IMR-90 (cell line): ENCODE data around the gene FANCL. TPM values are rescaled to one million over a fixed set of nuclear protein-coding genes. Genes with fewer than 3 reads are reported as not detected.

ENCODE experiments used
- ATAC-seq: fragments of 200-7000 bp; cut with Tn5 transposase; 2 replicates; pipeline ENCODE4 v1.9.1; 2020; ENCODE audit warnings: low read depth, mild to moderate bottlenecking, moderate library complexity
- BruUV-seq: library from RNA; stranded (reverse); fragments of 400-500 nt; replicated peaks from 2 replicates; lab custom pipeline; 2021; lab: Mats Ljungman, UMichigan
- CTCF ChIA-PET: fragments of 300-600 bp; formaldehyde crosslinking; extraction: SDS; loops from one replicate; lab custom pipeline; 2021; ENCODE audit warnings: antibody characterized with exemption; lab: Yijun Ruan, JAX
- POLR2A ChIA-PET: fragments of 300-600 bp; sonication (Branson Sonifier 250); formaldehyde crosslinking; loops from one replicate; lab custom pipeline; 2022; ENCODE audit warnings: antibody characterized with exemption; ENCODE audit not compliant: unreplicated experiment; lab: Charles Lee
- DNase-seq: peaks from one replicate; pipeline ENCODE4 v3.0.0; 2013
- H2AFZ ChIP-seq: replicated peaks from 2 replicates; pipeline ENCODE3; 2013; ENCODE audit warnings: low read length, mild to moderate bottlenecking; ENCODE audit not compliant: poor library complexity
- H2AK5ac ChIP-seq: 2 replicates; pipeline ENCODE4 v1.6.1; 2013; ENCODE audit warnings: low read depth, low read length, inconsistent platforms
- H2AK9ac ChIP-seq: replicated peaks from 2 replicates; pipeline ENCODE3; 2013; ENCODE audit warnings: mild to moderate bottlenecking, low read depth, low read length, moderate library complexity; ENCODE audit not compliant: poor library complexity
- H2BK120ac ChIP-seq: 2 replicates; pipeline ENCODE4 v1.6.1; 2013; ENCODE audit warnings: low read depth, low read length, inconsistent platforms
- H2BK15ac ChIP-seq: 3 replicates; pipeline ENCODE4 v1.6.1; 2013; ENCODE audit warnings: low read depth, low read length, inconsistent platforms
- H2BK20ac ChIP-seq: 2 replicates; pipeline ENCODE4 v1.6.1; 2013; ENCODE audit warnings: low read depth, mild to moderate bottlenecking, inconsistent platforms, low read length, moderate library complexity
- H2BK5ac ChIP-seq: 2 replicates; pipeline ENCODE4 v1.6.1; 2013; ENCODE audit warnings: mild to moderate bottlenecking, low read depth, low read length, inconsistent platforms; ENCODE audit not compliant: poor library complexity, severe bottlenecking
- H3K14ac ChIP-seq: replicated peaks from 2 replicates; pipeline ENCODE4 v1.6.1; 2013; ENCODE audit warnings: low read depth, low read length, inconsistent platforms
- H3K18ac ChIP-seq: 2 replicates; pipeline ENCODE4 v1.6.1; 2013; ENCODE audit warnings: low read depth, low read length, control low read depth
- H3K23ac ChIP-seq: 2 replicates; pipeline ENCODE4 v1.6.1; 2013; ENCODE audit warnings: low read depth, low read length, inconsistent platforms
- H3K27ac ChIP-seq: 2 replicates; pipeline ENCODE4 v1.5.1; 2013; ENCODE audit warnings: mild to moderate bottlenecking, control low read depth, low read length; ENCODE audit not compliant: insufficient read depth
- H3K27me3 ChIP-seq: 2 replicates; pipeline ENCODE4 v1.6.1; 2013; ENCODE audit warnings: low read length; ENCODE audit not compliant: control insufficient read depth, insufficient read depth
- H3K36me3 ChIP-seq: 2 replicates; pipeline ENCODE4 v1.6.1; 2013; ENCODE audit warnings: low read length, mixed read lengths; ENCODE audit not compliant: control insufficient read depth, insufficient read depth
- H3K4ac ChIP-seq: 2 replicates; pipeline ENCODE4 v1.6.1; 2013; ENCODE audit warnings: low read depth, low read length, inconsistent platforms
- H3K4me1 ChIP-seq: 2 replicates; pipeline ENCODE4 v1.6.1; 2013; ENCODE audit warnings: low read length, mixed read lengths; ENCODE audit not compliant: control insufficient read depth, insufficient read depth
- H3K4me2 ChIP-seq: 2 replicates; pipeline ENCODE4 v1.6.1; 2013; ENCODE audit warnings: low read depth, mild to moderate bottlenecking, control low read depth, low read length, moderate library complexity
- H3K4me3 ChIP-seq: 2 replicates; pipeline ENCODE4 v1.5.1; 2013; ENCODE audit warnings: low read depth, mild to moderate bottlenecking, control low read depth, low read length, moderate library complexity; ENCODE audit not compliant: insufficient read depth
- H3K56ac ChIP-seq: 2 replicates; pipeline ENCODE4 v1.6.1; 2013; ENCODE audit warnings: low read length, inconsistent platforms; ENCODE audit not compliant: insufficient read depth; ENCODE audit errors: extremely low read depth
- H3K79me1 ChIP-seq, 2 experiments: 2 replicates each; pipeline ENCODE4 v1.6.1; 2013; ENCODE audit warnings: low read length in 2 of 2, inconsistent platforms in 1 of 2, low read depth in 1 of 2
- H3K9ac ChIP-seq: 2 replicates; pipeline ENCODE4 v1.6.1; 2013; ENCODE audit warnings: low read depth, low read length, control low read depth
- H3K9me1 ChIP-seq: 2 replicates; pipeline ENCODE4 v1.6.1; 2013; ENCODE audit warnings: low read length, inconsistent platforms; ENCODE audit not compliant: insufficient read depth
- H3K9me3 ChIP-seq: 2 replicates; pipeline ENCODE4 v1.6.1; 2013; ENCODE audit warnings: low read length; ENCODE audit not compliant: control insufficient read depth, insufficient read depth
- H4K20me1 ChIP-seq: 2 replicates; pipeline ENCODE4 v1.6.1; 2013; ENCODE audit warnings: low read length, inconsistent platforms; ENCODE audit not compliant: insufficient read depth
- H4K5ac ChIP-seq: 2 replicates; pipeline ENCODE4 v1.6.1; 2013; ENCODE audit warnings: mild to moderate bottlenecking, low read depth, low read length, control low read depth
- H4K8ac ChIP-seq, 2 experiments: 2 replicates each; pipeline ENCODE4 v1.6.1; 2013; ENCODE audit warnings: low read depth in 2 of 2, low read length in 2 of 2, control low read depth in 1 of 2, inconsistent platforms in 1 of 2
- H4K91ac ChIP-seq: 2 replicates; pipeline ENCODE4 v1.6.1; 2013; ENCODE audit warnings: low read depth, low read length, inconsistent platforms; ENCODE audit not compliant: insufficient read depth
- BHLHE40 ChIP-seq: fragments of 150-350 bp; IDR thresholded peaks from 2 replicates; pipeline ENCODE4 v1.6.1; 2016; ENCODE audit warnings: mild to moderate bottlenecking, low read depth, low read length
- CEBPB ChIP-seq: IDR thresholded peaks from 2 replicates; pipeline ENCODE4 v1.6.1; 2012; ENCODE audit warnings: low read depth, low read length, improper control_type of control experiment
- CHD1 ChIP-seq: IDR thresholded peaks from 2 replicates; pipeline ENCODE4 v1.6.1; 2012; ENCODE audit warnings: low read depth, low read length, improper control_type of control experiment
- FOS ChIP-seq: fragments of 150-350 bp; IDR thresholded peaks from 2 replicates; pipeline ENCODE4 v1.6.1; 2016; ENCODE audit warnings: low read depth, low read length
- MAFK ChIP-seq: IDR thresholded peaks from 2 replicates; pipeline ENCODE4 v1.6.1; 2012; ENCODE audit warnings: low read depth, low read length, improper control_type of control experiment
- MAZ ChIP-seq: IDR thresholded peaks from 2 replicates; pipeline ENCODE4 v1.6.1; 2012; ENCODE audit warnings: low read depth, mild to moderate bottlenecking, low read length, improper control_type of control experiment, moderate library complexity, borderline replicate concordance
- MXI1 ChIP-seq: IDR thresholded peaks from 2 replicates; pipeline ENCODE4 v1.6.1; 2012; ENCODE audit warnings: low read depth, mild to moderate bottlenecking, low read length, moderate library complexity, borderline replicate concordance
- NFE2L2 ChIP-seq: fragments of 150-350 bp; IDR thresholded peaks from 2 replicates; pipeline ENCODE4 v1.6.1; 2016; ENCODE audit warnings: low read depth, mild to moderate bottlenecking, low read length
- POLR2A ChIP-seq: IDR thresholded peaks from 2 replicates; pipeline ENCODE4 v1.6.1; 2012; ENCODE audit warnings: mild to moderate bottlenecking, low read depth, low read length
- RAD21 ChIP-seq: IDR thresholded peaks from 2 replicates; pipeline ENCODE4 v1.6.1; 2012; ENCODE audit warnings: low read length, improper control_type of control experiment
- RCOR1 ChIP-seq: IDR thresholded peaks from 2 replicates; pipeline ENCODE4 v1.6.1; 2012; ENCODE audit warnings: mild to moderate bottlenecking, low read length, improper control_type of control experiment; ENCODE audit not compliant: insufficient replicate concordance
- RFX5 ChIP-seq: IDR thresholded peaks from 2 replicates; pipeline ENCODE4 v1.8.0; 2012; ENCODE audit warnings: low read depth, mild to moderate bottlenecking, low read length, moderate library complexity
- SMC3 ChIP-seq: fragments of 150-350 bp; IDR thresholded peaks from 2 replicates; pipeline ENCODE4 v1.6.1; 2016; ENCODE audit warnings: low read depth, mild to moderate bottlenecking, antibody characterized with exemption, low read length, moderate library complexity
- USF2 ChIP-seq: fragments of 150-350 bp; IDR thresholded peaks from 2 replicates; pipeline ENCODE4 v1.6.1; 2017; ENCODE audit warnings: mild to moderate bottlenecking, antibody characterized with exemption, low read length, low read depth
- WGBS, 2 experiments: methylation state at CpG; one replicate each; pipeline versions ENCODE4 v1.1.5 to v1.1.7; 2013; ENCODE audit warnings: missing lambda C conversion rate in 2 of 2; ENCODE audit not compliant: insufficient read length in 1 of 2; ENCODE audit errors: extremely low coverage in 2 of 2; 5-methylcytosine and 5-hydroxymethylcytosine counted together
- dilution Hi-C: fragments of 300-500 bp; cut with HindIII; formaldehyde crosslinking; loops from one replicate; pipeline ENCODE4 v1.14.3; 2018; ENCODE audit warnings: low sequenced_read_pairs; ENCODE audit not compliant: unreplicated experiment
- in situ Hi-C: fragments of 300-500 bp; cut with MboI; formaldehyde crosslinking; loops from 3 replicates; pipeline ENCODE4 v1.14.3; 2019; ENCODE audit warnings: low sequenced_read_pairs, inconsistent platforms, mixed read lengths
- intact Hi-C: fragments of 100-400 bp; cut with micrococcal nuclease; formaldehyde crosslinking; loops from 2 replicates; pipeline ENCODE4 v1.10.0; 2022
- polyA plus RNA-seq, 3 experiments: library from polyadenylated mRNA; depleted of rRNA; stranded (reverse); fragments of >200 nt; gene quantifications; 2 replicates each; pipeline ENCODE4 v1.2.3, GENCODE V29; 2012; ENCODE audit warnings: low replicate concordance in 1 of 3
- total RNA-seq: library from RNA; depleted of rRNA; stranded (reverse); fragments of >200 nt; gene quantifications from 2 replicates; pipeline ENCODE4 v1.2.3, GENCODE V29; 2012
- TF ChIP-seq, protein P1 (sequence below): fragments of 150-350 bp; IDR thresholded peaks from 2 replicates; pipeline ENCODE4 v1.6.1; 2016; ENCODE audit warnings: low read depth, mild to moderate bottlenecking, low read length, moderate library complexity, borderline replicate concordance
- TF ChIP-seq, protein P2 (sequence below): conservative IDR thresholded peaks from 2 replicates; pipeline ENCODE4 v1.5.1; 2012; ENCODE audit warnings: mild to moderate bottlenecking, low read depth, low read length, improper control_type of control experiment

The FANCL gene
- total and polyA plus RNA-seq, 2 of the 4 experiments (the other 2 are of a cell fraction): 9.0 to 12.7 TPM

DNA sequence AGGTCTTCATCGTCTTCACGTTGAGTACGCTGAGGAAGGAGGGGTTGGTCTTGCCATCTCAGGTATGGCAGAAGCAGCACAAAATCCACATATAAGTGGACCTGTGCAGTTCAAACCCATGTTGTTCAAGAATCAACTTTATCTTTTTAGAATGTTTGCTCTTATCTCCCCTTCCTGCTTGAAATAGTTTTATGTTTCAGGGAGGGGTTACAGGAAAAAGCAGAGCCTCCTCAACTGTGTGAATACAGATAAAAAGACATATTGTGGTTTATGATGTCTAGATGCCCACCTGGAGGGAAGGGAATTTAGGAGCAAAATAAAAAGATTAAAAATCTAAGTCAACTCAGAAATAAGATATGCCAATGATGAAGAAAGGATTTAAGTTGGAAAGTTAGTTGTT, 118.6 kb downstream of the FANCL start:
- peaks cover 5 to 7% of the 10 kb centered on the region in 2 experiments; a peak in 1 of 4 replicates for H3K79me1 ChIP-seq
- no CpG with 5 or more reads among the region's 3 CpGs for WGBS, 2 experiments
- no peaks in the 10 kb centered on the region for H3K36me3 ChIP-seq
- H4K20me1 ChIP-seq: no peaks in the 10 kb centered on the region
- no peak overlapping the region for H3K4me3 ChIP-seq
- H2BK15ac ChIP-seq: no peak overlapping the region
- no peak overlapping the region for H2BK5ac ChIP-seq
- H3K27ac ChIP-seq: no peak overlapping the region
- ATAC-seq: no peak
- H3K18ac ChIP-seq: no peak overlapping the region
- H4K91ac ChIP-seq: no peak overlapping the region
- BruUV-seq: no TSS peak
- H3K9ac ChIP-seq: no peak overlapping the region
- H2BK120ac ChIP-seq: no peak overlapping the region
- H2AK5ac ChIP-seq: no peak overlapping the region
- TF ChIP-seq MAZ: no peak
- no peak for TF ChIP-seq BHLHE40
- TF ChIP-seq, protein P1, sequence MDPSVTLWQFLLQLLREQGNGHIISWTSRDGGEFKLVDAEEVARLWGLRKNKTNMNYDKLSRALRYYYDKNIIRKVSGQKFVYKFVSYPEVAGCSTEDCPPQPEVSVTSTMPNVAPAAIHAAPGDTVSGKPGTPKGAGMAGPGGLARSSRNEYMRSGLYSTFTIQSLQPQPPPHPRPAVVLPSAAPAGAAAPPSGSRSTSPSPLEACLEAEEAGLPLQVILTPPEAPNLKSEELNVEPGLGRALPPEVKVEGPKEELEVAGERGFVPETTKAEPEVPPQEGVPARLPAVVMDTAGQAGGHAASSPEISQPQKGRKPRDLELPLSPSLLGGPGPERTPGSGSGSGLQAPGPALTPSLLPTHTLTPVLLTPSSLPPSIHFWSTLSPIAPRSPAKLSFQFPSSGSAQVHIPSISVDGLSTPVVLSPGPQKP: no peak
- TF ChIP-seq FOS: no peak
- no peak for TF ChIP-seq CEBPB
- TF ChIP-seq, protein P2, sequence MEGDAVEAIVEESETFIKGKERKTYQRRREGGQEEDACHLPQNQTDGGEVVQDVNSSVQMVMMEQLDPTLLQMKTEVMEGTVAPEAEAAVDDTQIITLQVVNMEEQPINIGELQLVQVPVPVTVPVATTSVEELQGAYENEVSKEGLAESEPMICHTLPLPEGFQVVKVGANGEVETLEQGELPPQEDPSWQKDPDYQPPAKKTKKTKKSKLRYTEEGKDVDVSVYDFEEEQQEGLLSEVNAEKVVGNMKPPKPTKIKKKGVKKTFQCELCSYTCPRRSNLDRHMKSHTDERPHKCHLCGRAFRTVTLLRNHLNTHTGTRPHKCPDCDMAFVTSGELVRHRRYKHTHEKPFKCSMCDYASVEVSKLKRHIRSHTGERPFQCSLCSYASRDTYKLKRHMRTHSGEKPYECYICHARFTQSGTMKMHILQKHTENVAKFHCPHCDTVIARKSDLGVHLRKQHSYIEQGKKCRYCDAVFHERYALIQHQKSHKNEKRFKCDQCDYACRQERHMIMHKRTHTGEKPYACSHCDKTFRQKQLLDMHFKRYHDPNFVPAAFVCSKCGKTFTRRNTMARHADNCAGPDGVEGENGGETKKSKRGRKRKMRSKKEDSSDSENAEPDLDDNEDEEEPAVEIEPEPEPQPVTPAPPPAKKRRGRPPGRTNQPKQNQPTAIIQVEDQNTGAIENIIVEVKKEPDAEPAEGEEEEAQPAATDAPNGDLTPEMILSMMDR: no peak
- no peak for TF ChIP-seq NFE2L2
- no peak for TF ChIP-seq MXI1
- no peak for TF ChIP-seq RCOR1
- TF ChIP-seq CHD1: no peak
- TF ChIP-seq POLR2A: no peak
- TF ChIP-seq RFX5: no peak
- TF ChIP-seq MAFK: no peak
- no peak for TF ChIP-seq USF2
- TF ChIP-seq RAD21: no peak
- TF ChIP-seq SMC3: no peak
- no peak overlapping the region for H3K14ac ChIP-seq
- no peak overlapping the region for H3K23ac ChIP-seq
- H2BK20ac ChIP-seq: no peak overlapping the region
- no peak overlapping the region for H4K5ac ChIP-seq
- H3K4ac ChIP-seq: no peak overlapping the region
- intact Hi-C loops (no loop called here), dilution Hi-C loops (no loop called here), in situ Hi-C loops (no loop called here)
- H2AK9ac ChIP-seq: no peak overlapping the region
- ChIA-PET POLR2A (no interaction called here), CTCF (no interaction called here)
- H4K8ac ChIP-seq: no peak overlapping the region
- no peak for DNase-seq
- peaks cover 3% of the 10 kb centered on the region; the same call in 1 of the 2 replicates for H3K9me1 ChIP-seq
- no peaks in the 10 kb centered on the region for H3K4me1 ChIP-seq
- no peaks in the 10 kb centered on the region for H3K9me3 ChIP-seq
- H3K56ac ChIP-seq: no peak overlapping the region
- no peak overlapping the region for H2AFZ ChIP-seq
- H3K4me2 ChIP-seq: no peak overlapping the region
- no peaks in the 10 kb centered on the region for H3K27me3 ChIP-seq
